Measurements from ENCODE around the gene TUBA3E. TPM values are rescaled to one million over a fixed set of nuclear protein-coding genes. Genes with fewer than 3 reads are reported as not detected.
A peak's percentile ranks its signal among the peaks of the same experiment; 100 is the strongest.
"Not testable (repeated sequence)": the region's sequence is repeated elsewhere in the genome, so short reads cannot be mapped to it uniquely, and the experiment has no call there.

The TUBA3E gene
- polyA plus RNA-seq, 2 of the 4 experiments (the other 2 are of a cell fraction): not detected

DNA sequence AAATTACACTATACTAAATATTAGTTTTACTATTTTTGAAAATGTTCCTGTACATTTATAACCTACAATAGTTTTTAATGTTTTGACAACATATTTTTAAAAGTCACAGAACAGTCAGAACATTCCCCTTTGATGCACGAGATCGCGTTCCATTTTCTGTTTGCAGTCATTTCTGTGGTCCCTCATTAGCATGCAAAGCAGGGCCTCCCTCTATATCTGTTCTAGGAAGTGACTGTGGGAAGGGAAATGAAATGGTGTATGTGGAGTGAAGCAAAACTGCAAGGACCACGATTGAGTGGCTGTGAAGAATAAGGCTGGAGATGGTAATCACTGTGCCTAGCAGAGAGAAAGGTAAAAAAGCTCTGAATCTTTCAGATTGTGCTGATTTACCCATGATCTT is 24.3 kb upstream of the TUBA3E start:
- FAIRE-seq: not testable (repeated sequence)
- 53% methylated on average over 4 of the region's 4 CpGs for WGBS (ENCODE audit: missing lambda C conversion rate)

DNA sequence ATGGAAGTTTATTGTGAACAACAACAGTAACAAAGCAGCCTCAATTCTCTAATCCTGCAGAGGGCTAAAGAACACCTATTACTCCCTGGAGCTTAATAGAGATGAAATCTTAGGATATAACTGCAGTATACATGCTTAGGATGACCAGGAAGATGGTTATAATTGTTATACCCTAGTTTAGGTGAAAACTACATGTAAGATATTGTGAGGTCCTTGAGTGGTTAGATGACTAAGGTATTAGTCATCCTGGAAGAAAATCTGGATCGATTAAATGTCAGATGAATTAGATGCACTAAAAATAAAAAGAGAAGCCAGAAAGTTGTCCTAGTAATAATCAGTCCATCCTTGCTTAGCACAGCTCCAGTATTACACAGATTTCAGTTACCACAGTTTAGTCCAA is 22.3 kb upstream of the TUBA3E start:
- ATAC-seq, H3K9me3 ChIP-seq: not testable (repeated sequence)
- WGBS (ENCODE audit: missing lambda C conversion rate): 5% methylated on average over 1 of the region's 1 CpG

More for the DNA sequence above, 24.3 kb upstream of the TUBA3E start:
- CTCF ChIA-PET; H3K27ac ChIP-seq; ATAC-seq; H3K9me3 ChIP-seq; H3K4me1 ChIP-seq; H3K4me3 ChIP-seq; H3K4me2 ChIP-seq; POLR2A ChIA-PET; DNase-seq (ENCODE audit: low read depth in 1 of 2, low spot score in 1 of 2): not testable (repeated sequence)

DNA sequence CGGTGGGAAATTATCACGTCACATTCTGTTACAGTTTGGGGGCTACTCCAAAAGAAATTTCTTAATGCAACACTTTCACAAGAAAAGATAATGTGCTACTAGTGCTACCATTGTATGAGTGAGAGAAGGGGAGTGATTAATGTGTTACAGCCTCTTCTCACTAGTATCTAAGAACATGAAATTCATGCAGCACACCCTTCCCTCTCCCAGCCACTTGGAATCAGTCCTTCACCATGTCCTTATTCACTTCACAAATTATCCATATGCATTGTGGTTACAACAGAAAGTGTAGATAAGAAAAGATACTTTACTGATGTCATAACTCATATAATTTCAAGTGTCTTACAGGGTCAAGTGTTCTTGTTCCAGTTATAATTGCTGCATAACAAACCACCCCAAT is 20.9 kb upstream of the TUBA3E start:
- ATAC-seq; H3K4me1 ChIP-seq; H3K4me2 ChIP-seq; H3K4me3 ChIP-seq; FAIRE-seq; H3K27ac ChIP-seq; CTCF ChIA-PET; POLR2A ChIA-PET; DNase-seq (ENCODE audit: low read depth in 1 of 2, low spot score in 1 of 2); H3K9me3 ChIP-seq: not testable (repeated sequence)
- 89% methylated on average over 2 of the region's 2 CpGs for WGBS (ENCODE audit: missing lambda C conversion rate)

More for the DNA sequence above, 22.3 kb upstream of the TUBA3E start:
- FAIRE-seq; DNase-seq (ENCODE audit: low read depth in 1 of 2, low spot score in 1 of 2); H3K4me1 ChIP-seq; H3K4me2 ChIP-seq; H3K4me3 ChIP-seq; H3K27ac ChIP-seq; CTCF ChIA-PET; POLR2A ChIA-PET: not testable (repeated sequence)

DNA sequence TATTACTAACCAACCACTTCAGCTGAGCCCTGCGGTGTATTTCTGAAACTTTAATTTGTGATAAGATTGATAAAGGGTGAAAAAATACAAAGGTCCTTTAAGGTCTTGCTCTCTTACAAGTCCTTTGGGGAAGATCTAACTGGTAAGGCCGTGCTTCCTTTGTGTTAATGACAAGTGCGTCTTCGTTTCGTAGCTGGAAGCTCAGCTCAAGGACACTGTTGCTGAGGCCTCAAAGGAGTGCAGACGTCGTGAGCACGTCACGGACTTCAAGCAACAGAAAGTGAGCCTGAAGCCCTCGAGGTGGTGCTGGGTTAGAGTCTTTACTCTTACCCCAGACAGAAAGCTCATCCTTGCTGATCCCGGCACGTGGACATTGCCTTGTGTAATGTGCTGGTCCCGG is 8.8 kb upstream of the TUBA3E start:
- H3K9me3 ChIP-seq; H3K4me2 ChIP-seq; FAIRE-seq; ATAC-seq; H3K27ac ChIP-seq; CTCF ChIA-PET; H3K4me3 ChIP-seq; DNase-seq (ENCODE audit: low read depth in 1 of 2, low spot score in 1 of 2); POLR2A ChIA-PET; H3K4me1 ChIP-seq: not testable (repeated sequence)
- 76% methylated on average over 10 of the region's 13 CpGs for WGBS (ENCODE audit: missing lambda C conversion rate)

DNA sequence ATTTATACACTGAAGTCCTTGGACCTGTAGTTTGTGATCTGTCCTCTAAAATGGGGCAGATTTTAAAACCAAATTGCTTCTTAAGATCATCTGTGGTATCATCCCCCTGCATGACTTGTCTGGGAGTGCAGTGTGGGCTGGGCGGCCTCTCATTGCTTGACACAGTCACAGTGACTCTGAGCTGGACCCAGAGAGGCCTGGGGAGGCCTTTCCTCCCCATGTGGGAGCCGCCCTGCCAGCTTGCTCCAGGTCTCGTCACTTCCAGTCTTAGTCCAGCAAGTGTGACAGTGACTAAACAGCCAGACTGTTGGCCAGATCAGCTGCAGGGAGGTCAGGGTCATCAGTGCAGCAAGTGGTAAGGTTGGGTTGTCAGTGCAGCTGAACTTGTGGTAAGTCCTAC is 4.9 kb upstream of the TUBA3E start:
- POLR2A ChIA-PET; H3K27ac ChIP-seq; FAIRE-seq; CTCF ChIA-PET; H3K4me1 ChIP-seq; H3K4me3 ChIP-seq; H3K4me2 ChIP-seq; ATAC-seq; H3K9me3 ChIP-seq; DNase-seq (ENCODE audit: low read depth in 1 of 2, low spot score in 1 of 2): not testable (repeated sequence)
- 80% methylated on average over 1 of the region's 3 CpGs for WGBS (ENCODE audit: missing lambda C conversion rate)

DNA sequence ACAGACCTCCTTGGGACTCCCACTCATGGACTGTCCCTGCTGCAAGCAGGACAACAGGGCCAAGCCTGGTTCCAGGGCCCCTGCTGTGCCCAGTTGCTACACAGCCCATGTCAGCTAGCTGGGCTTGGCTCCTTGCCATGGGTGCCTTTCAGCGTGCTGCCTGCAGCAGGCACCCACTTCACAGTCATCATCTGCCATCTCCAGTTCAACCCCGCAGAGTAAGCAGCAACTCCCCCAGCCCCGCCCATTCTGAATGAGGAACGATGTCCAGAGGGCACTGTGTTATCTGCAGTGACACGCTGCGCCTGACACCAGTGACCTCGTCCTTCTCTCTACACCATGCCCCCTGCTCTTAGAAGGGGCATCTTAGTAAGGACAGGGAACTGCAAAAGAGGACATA is 4.3 kb upstream of the TUBA3E start:
- H3K4me2 ChIP-seq; FAIRE-seq; H3K4me1 ChIP-seq; POLR2A ChIA-PET; H3K27ac ChIP-seq; CTCF ChIA-PET; DNase-seq (ENCODE audit: low read depth in 1 of 2, low spot score in 1 of 2); H3K9me3 ChIP-seq; H3K4me3 ChIP-seq: not testable (repeated sequence)
- WGBS (ENCODE audit: missing lambda C conversion rate): no CpG with 5 or more reads among the region's 7 CpGs
- peak; percentile 39 to 71; a peak in 5 of 6 replicates for ATAC-seq

DNA sequence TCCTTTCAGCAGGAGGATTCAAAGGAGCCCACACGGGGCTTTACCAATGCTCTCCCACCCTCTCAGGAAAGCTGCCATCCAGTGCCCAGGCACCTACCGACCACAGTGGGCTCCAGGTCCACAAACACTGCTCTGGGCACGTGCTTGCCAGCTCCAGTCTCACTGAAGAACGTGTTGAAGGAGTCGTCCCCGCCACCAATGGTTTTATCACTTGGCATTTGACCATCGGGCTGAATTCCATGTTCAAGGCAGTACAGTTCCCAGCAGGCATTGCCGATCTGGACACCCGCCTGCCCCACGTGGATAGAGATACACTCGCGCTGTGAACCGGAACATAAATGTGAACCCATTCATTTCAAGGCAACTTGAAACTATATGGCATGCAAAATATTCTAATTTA is 2.2 kb downstream of the TUBA3E start:
- POLR2A ChIA-PET; ATAC-seq; CTCF ChIA-PET; H3K4me1 ChIP-seq; FAIRE-seq; H3K9me3 ChIP-seq; H3K27ac ChIP-seq; DNase-seq (ENCODE audit: low read depth in 1 of 2, low spot score in 1 of 2); H3K4me2 ChIP-seq; H3K4me3 ChIP-seq: not testable (repeated sequence)
- WGBS (ENCODE audit: missing lambda C conversion rate): 86% methylated on average over 8 of the region's 13 CpGs

DNA sequence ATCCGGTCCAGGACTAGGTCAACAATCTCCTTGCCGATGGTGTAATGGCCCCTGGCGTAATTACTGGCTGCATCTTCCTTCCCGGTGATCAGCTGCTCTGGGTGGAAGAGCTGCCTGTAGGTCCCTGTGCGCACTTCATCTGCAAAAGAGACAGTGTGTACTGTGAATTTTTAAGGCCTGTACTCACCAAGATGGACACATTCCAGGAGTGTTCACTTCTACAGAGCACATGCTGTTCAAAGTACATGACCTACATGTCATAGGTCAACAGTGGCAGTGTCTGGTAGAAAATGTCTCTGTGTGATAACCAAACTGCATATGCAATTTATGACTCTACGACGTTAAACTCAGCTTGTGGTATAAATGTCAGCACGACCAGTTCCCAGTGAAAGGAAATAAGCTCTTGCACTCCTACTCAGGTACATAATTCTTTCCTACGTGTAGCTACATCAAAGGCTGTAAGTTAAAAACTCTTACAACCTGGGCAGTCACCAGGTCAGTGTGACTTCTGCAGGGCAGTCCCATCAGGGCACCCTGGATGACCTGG is 3.1 kb downstream of the TUBA3E start:
- H3K27ac ChIP-seq; H3K4me1 ChIP-seq; H3K4me2 ChIP-seq; H3K4me3 ChIP-seq; FAIRE-seq; POLR2A ChIA-PET; DNase-seq (ENCODE audit: low read depth in 1 of 2, low spot score in 1 of 2); CTCF ChIA-PET; H3K9me3 ChIP-seq: not testable (repeated sequence)
- 77% methylated on average over 5 of the region's 9 CpGs for WGBS (ENCODE audit: missing lambda C conversion rate)
- 0 out of 6 replicates have a peak, but pooled peaks of 1 of the 2 experiments have one; percentile 10 for ATAC-seq

DNA sequence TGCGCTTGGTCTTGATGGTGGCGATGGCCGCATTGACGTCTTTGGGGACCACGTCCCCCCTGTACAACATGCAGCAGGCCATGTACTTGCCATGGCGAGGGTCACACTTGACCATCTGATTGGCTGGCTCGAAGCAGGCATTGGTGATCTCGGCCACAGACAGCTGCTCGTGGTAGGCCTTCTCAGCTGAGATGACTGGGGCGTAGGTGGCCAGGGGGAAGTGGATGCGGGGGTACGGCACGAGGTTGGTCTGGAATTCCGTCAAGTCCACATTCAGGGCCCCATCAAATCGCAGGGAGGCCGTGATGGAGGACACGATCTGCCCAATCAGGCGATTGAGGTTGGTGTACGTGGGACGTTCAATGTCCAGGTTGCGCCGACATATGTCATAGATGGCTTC is 4.4 kb downstream of the TUBA3E start:
- DNase-seq (ENCODE audit: low read depth in 1 of 2, low spot score in 1 of 2); H3K4me3 ChIP-seq; H3K9me3 ChIP-seq; ATAC-seq; H3K4me2 ChIP-seq; POLR2A ChIA-PET; H3K4me1 ChIP-seq; CTCF ChIA-PET; H3K27ac ChIP-seq; FAIRE-seq: not testable (repeated sequence)
- 94% methylated on average over 14 of the region's 22 CpGs for WGBS (ENCODE audit: missing lambda C conversion rate)

DNA sequence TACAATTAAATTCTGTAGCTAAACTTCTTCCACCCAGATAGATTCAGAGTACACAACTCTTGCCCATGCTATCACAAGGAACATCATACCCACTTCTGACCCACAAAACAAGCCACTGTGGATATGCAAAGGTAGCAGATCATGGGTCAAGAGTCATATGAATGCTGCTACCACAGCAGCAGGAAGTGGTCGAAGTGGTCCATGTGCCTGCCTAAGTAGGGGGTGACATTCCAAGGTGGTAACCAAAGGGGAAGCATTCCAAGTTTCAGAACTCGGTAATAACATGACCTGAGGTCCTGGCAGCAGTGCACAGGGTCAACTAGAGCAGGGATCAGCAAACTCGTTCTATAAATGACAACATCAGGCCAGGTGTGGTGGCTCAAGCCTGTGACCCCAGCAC is 5.8 kb downstream of the TUBA3E start:
- ATAC-seq; H3K27ac ChIP-seq; H3K4me1 ChIP-seq; POLR2A ChIA-PET; H3K4me3 ChIP-seq; DNase-seq (ENCODE audit: low read depth in 1 of 2, low spot score in 1 of 2); CTCF ChIA-PET; H3K4me2 ChIP-seq; FAIRE-seq; H3K9me3 ChIP-seq: not testable (repeated sequence)
- WGBS (ENCODE audit: missing lambda C conversion rate): 81% methylated on average over 3 of the region's 3 CpGs

Measured in A549 (cell line).